Fibroblast of upper back skin (primary cell): Measurements from ENCODE around the gene ITPR2.

Source experiments
- DNase-seq: peaks from one replicate; pipeline ENCODE4 v3.0.0-alpha.2; 2013

Gene ITPR2

DNA sequence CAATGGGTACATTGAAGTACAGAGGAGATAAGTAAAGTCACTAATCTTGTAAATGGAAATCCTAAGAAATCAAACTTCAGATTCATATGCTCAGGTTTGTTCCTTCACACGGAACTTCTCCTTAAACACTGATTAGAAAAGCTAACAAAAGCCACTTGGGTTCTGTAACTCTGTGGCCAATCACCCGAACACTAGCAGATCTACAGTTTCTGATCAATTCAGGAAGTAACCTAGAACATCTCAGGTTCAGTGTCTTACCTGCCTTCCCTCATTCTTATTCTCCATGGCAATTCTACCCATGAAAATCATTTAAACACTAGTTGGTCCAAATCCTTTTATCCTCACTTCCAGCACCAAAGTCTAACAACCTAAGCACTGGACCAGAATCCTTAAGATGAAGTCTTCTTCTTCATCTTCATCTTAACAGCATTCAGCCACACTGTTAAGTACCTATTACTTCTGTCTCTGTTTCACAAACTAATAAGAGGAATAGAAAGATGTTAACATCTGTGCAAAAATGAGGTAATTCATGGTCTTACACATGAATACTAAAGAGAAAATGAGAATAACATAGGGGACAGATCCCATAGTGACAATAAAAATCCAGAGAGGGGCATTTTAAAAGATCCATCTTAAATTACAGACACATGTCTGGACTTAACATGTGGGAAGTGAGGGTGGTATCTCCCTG lies 453.1 kb downstream of the ITPR2 start:
- DNase-seq = no peak

DNA sequence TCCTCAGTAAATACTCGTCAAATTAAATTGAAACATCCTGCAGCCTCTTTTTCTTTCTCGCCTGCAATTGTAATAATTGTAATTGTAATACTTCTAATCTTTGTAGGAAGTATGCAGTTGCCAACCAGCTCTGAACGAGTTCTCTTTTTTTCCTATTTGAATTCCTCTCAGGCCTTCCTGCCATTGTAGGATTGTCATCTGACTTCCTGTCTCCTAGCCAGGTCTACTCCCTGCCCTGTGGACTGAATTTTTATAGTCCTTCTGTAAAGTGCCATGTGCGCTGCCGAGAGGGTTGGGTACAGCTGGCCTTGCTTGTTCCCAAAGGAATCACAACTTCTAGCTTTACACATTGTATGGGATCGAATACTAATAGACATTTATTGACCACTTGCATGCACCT lies 454.3 kb downstream of the ITPR2 start:
- no peak for DNase-seq

- peak; percentile 61 for DNase-seq
Measured at GRCh38 chr12:26374934-26375680, 457.9 kb downstream of the ITPR2 start.

GRCh38 chr12:26373606-26374495 lies 459.1 kb downstream of the ITPR2 start:
- DNase-seq = no peak

DNA sequence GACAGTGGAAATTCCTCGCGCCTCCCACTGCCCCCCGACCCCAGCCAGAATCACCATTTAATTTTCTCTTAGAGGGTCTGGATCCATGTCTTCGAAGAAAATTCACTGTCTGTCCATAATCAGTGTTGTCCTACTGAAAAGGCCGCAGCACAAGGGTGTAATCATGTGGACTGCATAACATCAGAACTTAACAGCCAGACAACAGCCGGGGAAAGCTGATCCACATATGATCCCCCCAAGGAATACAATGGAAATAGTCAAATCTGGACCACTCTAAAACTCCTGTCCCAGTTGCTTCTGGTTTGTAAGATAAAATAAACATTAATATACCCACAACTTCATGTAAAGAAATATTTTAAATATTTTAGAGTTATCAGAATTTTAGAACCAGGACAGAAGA lies 460.1 kb downstream of the ITPR2 start:
- no peak for DNase-seq

DNA sequence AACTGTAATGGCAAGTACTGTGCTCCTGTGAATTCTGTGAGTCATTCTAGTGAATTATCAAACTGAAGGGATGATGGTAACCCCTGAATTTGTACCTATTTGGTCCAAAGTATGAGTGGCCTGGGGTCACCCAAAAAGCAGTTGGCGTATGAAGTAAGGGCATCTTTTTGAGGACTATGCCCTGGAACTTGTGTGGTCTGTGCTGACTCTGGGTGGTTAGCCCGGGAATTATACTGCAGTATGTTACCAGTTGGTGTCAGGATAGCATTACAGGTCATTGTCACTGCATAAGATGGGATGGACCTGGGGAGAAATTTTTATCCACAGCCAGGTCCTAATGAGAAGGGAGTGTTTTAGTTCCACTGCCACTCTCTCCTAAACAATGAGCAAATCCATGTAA lies 462.9 kb downstream of the ITPR2 start:
- DNase-seq = no peak

- peak; percentile 82 for DNase-seq
Measured at GRCh38 chr12:26369588-26369987, 463.4 kb downstream of the ITPR2 start.

GRCh38 chr12:26367991-26368730 lies 464.8 kb downstream of the ITPR2 start:
- DNase-seq = no peak

GRCh38 chr12:26361964-26362363 lies 471.0 kb downstream of the ITPR2 start:
- no peak for DNase-seq

DNA sequence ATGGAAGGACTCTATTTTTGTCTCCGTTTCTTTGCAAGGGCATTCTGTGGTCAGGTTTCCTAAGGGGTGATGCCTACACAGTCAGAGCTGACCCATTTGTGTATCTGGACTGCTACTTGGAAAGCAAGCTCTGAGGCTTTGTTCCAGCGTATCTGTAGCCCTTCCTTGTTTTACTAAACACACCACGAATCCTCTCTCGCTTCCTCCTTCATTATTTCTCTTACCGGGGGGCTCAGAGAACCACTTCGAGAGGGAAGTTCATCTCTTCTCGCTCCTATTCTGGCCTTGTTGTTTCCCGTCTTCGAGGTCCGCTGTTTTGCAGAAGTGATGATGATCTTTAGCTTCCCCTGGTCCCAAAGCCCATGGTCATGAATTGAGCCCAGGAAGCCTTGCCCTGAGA lies 472.9 kb downstream of the ITPR2 start:
- DNase-seq = no peak

- DNase-seq = no peak
Measured at GRCh38 chr12:26359576-26359975, 473.4 kb downstream of the ITPR2 start.

- DNase-seq = no peak
Measured at GRCh38 chr12:26358651-26359050, 474.3 kb downstream of the ITPR2 start.

- DNase-seq = no peak
Measured at GRCh38 chr12:26347300-26347699, 485.7 kb downstream of the ITPR2 start.

- peak; percentile 16 for DNase-seq
Measured at GRCh38 chr12:26346736-26347135, 486.3 kb downstream of the ITPR2 start.

- peak; percentile 50 for DNase-seq
Measured at GRCh38 chr12:26345471-26346003, 487.5 kb downstream of the ITPR2 start.

DNA sequence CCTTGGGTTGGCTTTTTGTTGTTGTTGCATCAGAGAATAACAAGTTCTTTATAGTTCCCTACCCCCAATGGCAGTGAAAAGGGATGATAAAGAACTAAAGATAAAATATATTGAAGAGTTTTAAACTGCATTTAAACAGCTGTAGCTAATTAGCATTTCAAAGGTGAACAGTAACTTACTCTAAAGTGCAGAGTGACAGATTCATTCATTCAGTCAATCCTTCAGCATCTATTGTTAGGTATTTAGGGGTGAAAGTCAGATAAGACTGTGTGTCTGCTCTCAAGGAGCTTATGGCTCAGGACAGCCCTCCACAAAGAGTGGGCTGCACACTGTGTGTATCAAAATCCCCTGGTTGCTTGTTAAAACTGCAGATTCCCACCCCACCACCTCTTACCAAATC lies 491.5 kb downstream of the ITPR2 start:
- DNase-seq = no peak

- DNase-seq = no peak
Measured at GRCh38 chr12:26340649-26341048, 492.3 kb downstream of the ITPR2 start.

DNA sequence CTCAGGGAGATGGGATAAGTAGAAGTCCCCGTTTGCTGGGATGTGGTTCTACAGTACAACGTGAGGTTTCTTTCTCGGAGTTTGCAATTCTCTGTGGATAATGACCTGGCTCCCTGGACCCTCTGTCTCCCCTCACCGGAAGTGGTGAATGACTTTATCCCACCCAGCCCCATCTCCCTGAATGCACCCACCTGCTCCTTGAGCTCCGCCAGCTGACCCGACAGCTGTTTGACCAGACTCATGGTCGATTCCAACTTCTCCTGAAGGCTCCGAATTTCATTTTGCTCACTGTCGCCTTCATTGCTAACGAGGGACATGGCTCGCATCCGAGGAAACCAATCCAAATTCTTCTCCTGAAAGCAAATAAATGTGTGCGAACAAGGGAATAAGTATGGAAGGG lies 493.0 kb downstream of the ITPR2 start:
- DNase-seq = no peak

GRCh38 chr12:26338586-26339572 lies 494.1 kb downstream of the ITPR2 start:
- peak; percentile 55 for DNase-seq

- no peak for DNase-seq
Measured at GRCh38 chr12:26335651-26336050, 497.3 kb downstream of the ITPR2 start.

- DNase-seq = no peak
Measured at GRCh38 chr12:26334621-26335124, 498.3 kb downstream of the ITPR2 start.
